NCI-H1105 treated with DMSO at 0.1 percent for 48 hours (cell line): ENCODE measurements around the gene HEPH.
"Not testable (repeated sequence)": the region's sequence is repeated elsewhere in the genome, so short reads cannot be mapped to it uniquely, and the experiment has no call there.

Experiments used
- DNase-seq: peaks from one replicate; lab custom pipeline; 2025; lab: John Stamatoyannopoulos, UW

HEPH gene

GRCh38 chrX:66203114-66203513 lies 39.1 kb downstream of the HEPH start:
- DNase-seq = no peak

DNA sequence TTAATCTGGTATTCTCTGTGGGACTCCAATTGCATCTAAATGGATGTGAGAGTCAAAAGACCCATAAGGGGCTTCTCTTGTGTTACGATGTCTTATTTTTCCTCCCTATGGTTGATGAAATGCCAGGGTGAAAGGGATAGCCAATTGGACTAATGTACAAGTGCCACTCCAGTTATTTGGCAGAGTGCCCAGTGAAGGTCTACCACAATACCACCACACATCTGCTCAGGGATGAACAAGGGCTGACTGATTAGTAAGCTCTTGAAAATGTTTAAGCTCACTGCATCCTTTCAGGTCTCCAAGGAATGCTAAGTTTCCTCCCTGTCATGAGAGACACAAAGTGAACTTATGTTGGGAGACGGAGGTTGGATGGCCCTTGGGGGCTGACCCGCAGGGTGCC lies 57.8 kb downstream of the HEPH start:
- DNase-seq = peak; percentile 22

DNA sequence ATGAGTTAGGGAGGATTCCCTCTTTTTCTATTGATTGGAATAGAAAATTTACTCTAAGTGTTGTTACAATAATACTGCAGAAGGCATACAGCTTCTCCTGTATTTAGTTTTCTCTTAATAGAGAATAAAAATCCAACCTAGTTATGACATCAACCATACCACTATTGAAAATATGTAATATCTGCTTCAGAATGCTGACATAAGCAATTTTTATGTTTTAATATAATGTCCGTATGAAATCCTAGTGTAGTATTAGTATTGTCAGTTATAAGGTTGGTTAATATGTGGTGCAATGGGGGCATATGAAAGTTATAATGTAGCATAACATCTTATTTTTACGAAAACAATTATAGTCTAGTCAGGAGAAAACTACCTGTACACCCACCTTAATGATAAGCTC lies 68.2 kb downstream of the HEPH start:
- DNase-seq = no peak

- no peak for DNase-seq
Measured at GRCh38 chrX:66233209-66233608, 69.2 kb downstream of the HEPH start.

DNA sequence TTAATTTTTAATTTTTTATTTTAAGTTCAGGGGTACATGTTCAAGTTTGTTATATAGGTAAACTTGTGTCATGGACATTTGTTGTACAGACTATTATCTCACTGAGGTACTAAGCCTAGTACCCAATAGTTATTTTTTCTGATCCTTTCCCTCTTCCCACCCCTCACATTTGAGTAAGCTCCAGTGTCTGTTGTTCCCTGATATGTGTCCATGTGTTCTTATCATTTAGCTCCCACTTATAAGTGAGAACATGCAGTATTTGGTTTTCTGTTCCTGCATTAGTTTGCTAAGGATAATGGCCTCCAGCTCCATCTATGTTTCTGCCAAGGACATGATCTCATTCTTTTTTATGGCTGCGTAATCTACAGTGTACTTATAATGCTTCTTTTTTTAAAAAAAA lies 69.9 kb downstream of the HEPH start:
- not testable (repeated sequence) for DNase-seq

- no peak for DNase-seq
Measured at GRCh38 chrX:66255359-66255967, 91.4 kb downstream of the HEPH start.

DNA sequence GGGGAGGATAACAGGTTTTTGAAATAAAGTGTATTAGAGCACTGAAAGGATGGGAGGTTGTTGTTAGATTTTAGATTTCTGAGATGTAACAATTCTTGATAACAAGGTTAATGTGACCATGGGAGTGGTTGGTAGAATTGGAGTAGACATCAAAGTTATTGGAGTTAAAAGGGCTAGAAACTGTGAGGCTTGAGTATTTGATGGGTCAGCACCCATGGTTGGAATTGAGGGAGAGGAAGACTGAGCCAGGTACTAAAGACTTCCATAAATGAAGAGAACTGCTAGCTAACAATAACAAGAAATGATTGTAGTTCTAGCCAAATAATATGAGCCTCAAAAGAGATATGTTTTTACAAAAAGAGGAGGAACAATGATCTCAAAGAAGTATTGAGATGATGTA lies 98.8 kb downstream of the HEPH start:
- no peak for DNase-seq
